ENCODE results near the gene RASGRF2. TPM values are rescaled to one million over a fixed set of nuclear protein-coding genes. Genes with fewer than 3 reads are reported as not detected.

Gene RASGRF2
- total and polyA plus RNA-seq, 2 of the 8 experiments (the other 6 are each of a cell fraction or from before 2014, with no cell fraction given): 2.6 to 29.5 TPM

GRCh38 chr5:81244451-81244850 is 284.3 kb downstream of the RASGRF2 start (continued):
- TF ChIP-seq RAD21 (IDR thresholded peaks at IDR 0.05 in 1 of 2, conservative IDR thresholded peaks at IDR 0.05 in 1 of 2; ENCODE audit: low read depth in 2 of 2, low read length in 2 of 2) (no peak), RXRA (IDR thresholded peaks at IDR 0.05; ENCODE audit: insufficient read depth, low read depth, low read length) (no peak), RBBP5 (IDR thresholded peaks at IDR 0.05; ENCODE audit: borderline replicate concordance, low read depth, low read length) (no peak), SIX5 (IDR thresholded peaks at IDR 0.05; ENCODE audit: low read depth, low read length) (no peak)

All from H1 (cell line).